GM12878 (cell line): Measurements from ENCODE around the gene METTL16. TPM values are rescaled to one million over a fixed set of nuclear protein-coding genes. Genes with fewer than 3 reads are reported as not detected.

Experiments
- ATAC-seq: fragments of 200-7000 bp; cut with Tn5 transposase; 3 replicates; pipeline ENCODE4 v1.9.1; 2020; ENCODE audit warnings: mild to moderate bottlenecking, moderate library complexity
- BruUV-seq: library from RNA; stranded (reverse); fragments of 400-500 nt; replicated peaks from 2 replicates; lab custom pipeline; 2021; lab: Mats Ljungman, UMichigan
- CTCF ChIA-PET: fragments of 300-600 bp; sonication (Branson Sonifier 250); formaldehyde crosslinking; extraction: SDS; loops from one replicate; lab custom pipeline; 2021; ENCODE audit warnings: inconsistent platforms; lab: Yijun Ruan, JAX
- POLR2A ChIA-PET: fragments of 350-600 bp; formaldehyde crosslinking; extraction: SDS; loops from one replicate; lab custom pipeline; 2021; ENCODE audit warnings: inconsistent platforms; lab: Charles Lee
- RAD21 ChIA-PET: fragments of 300-600 bp; sonication (Branson Sonifier 250); formaldehyde crosslinking; loops from one replicate; lab custom pipeline; 2023; ENCODE audit warnings: antibody characterized with exemption; ENCODE audit not compliant: unreplicated experiment; lab: Charles Lee
- SMC1A ChIA-PET: fragments of 300-600 bp; sonication (Branson Sonifier 250); formaldehyde crosslinking; loops from one replicate; lab custom pipeline; 2023; ENCODE audit not compliant: unreplicated experiment, uncharacterized antibody; lab: Charles Lee
- DNase-seq: peaks from one replicate; pipeline ENCODE4 v3.0.0-alpha.2; 2011; ENCODE audit warnings: low read depth, low spot score
- FAIRE-seq: peaks from 3 replicates; lab custom pipeline; 2011; peaks lifted over from hg19 to GRCh38; lab: Jason Lieb, UNC
- H2AFZ ChIP-seq: 2 replicates; pipeline ENCODE4 v1.6.0; 2011; ENCODE audit warnings: low read depth, low read length, control low read depth; ENCODE audit not compliant: control insufficient read depth
- H3K27ac ChIP-seq: 2 replicates; pipeline ENCODE4 v1.5.1; 2011; ENCODE audit warnings: control low read depth; ENCODE audit not compliant: control insufficient read depth, insufficient read depth
- H3K27me3 ChIP-seq, 2 experiments: replicated peaks in 1 of 2; 2 replicates each; pipeline versions ENCODE4 v1.6.0 to v1.6.1; 2011; ENCODE audit warnings: low read length in 1 of 2; ENCODE audit not compliant: control insufficient read depth in 2 of 2, insufficient read depth in 2 of 2
- H3K36me3 ChIP-seq, 2 experiments: 2 replicates each; pipeline ENCODE4 v1.5.1; 2011; ENCODE audit warnings: low read length in 1 of 2; ENCODE audit not compliant: control insufficient read depth in 2 of 2, insufficient read depth in 2 of 2
- H3K4me1 ChIP-seq: 2 replicates; pipeline ENCODE4 v1.6.1; 2011; ENCODE audit warnings: mild to moderate bottlenecking, low read length, moderate library complexity, mixed read lengths; ENCODE audit not compliant: control insufficient read depth, insufficient read depth
- H3K4me2 ChIP-seq: 2 replicates; pipeline ENCODE4 v1.6.0; 2011; ENCODE audit warnings: control low read depth; ENCODE audit not compliant: control insufficient read depth, insufficient read depth
- H3K4me3 ChIP-seq: fragments of 200-600 bp; sonication (generic); 2 replicates; pipeline ENCODE4 v1.5.1; 2016
- H3K79me2 ChIP-seq: 2 replicates; pipeline ENCODE4 v1.6.0; 2011; ENCODE audit warnings: low read length; ENCODE audit not compliant: control insufficient read depth, insufficient read depth
- H3K9ac ChIP-seq: 2 replicates; pipeline ENCODE4 v1.8.0; 2011; ENCODE audit warnings: low read length, control low read depth, mixed read lengths; ENCODE audit not compliant: control insufficient read depth, insufficient read depth
- H3K9me3 ChIP-seq: replicated peaks from 3 replicates; pipeline ENCODE4 v1.5.1; 2011; ENCODE audit warnings: mild to moderate bottlenecking, low read length; ENCODE audit not compliant: control insufficient read depth, insufficient read depth
- H4K20me1 ChIP-seq: 2 replicates; pipeline ENCODE4 v1.6.0; 2011; ENCODE audit not compliant: control insufficient read depth, insufficient read depth
- CTCF ChIP-seq, 3 experiments: IDR thresholded peaks in 2 of 3; conservative IDR thresholded peaks in 1 of 3; 2 replicates each; pipeline ENCODE4 v1.5.1; 2011; ENCODE audit warnings: low read depth in 3 of 3, low read length in 3 of 3, mild to moderate bottlenecking in 3 of 3, control low read depth in 2 of 3, moderate library complexity in 2 of 3, inconsistent platforms in 1 of 3, mixed read lengths in 1 of 3; ENCODE audit not compliant: control insufficient read depth in 2 of 3, insufficient read depth in 1 of 3; ENCODE audit errors: extremely low read depth in 1 of 3
- FOXK2 ChIP-seq: fragments of 450-650 bp; IDR thresholded peaks from 2 replicates; pipeline ENCODE4 v1.6.1; 2017; ENCODE audit warnings: mild to moderate bottlenecking, moderate library complexity
- NKRF ChIP-seq: fragments of 450-650 bp; conservative IDR thresholded peaks from 2 replicates; pipeline ENCODE4 v1.6.1; 2017; ENCODE audit warnings: mild to moderate bottlenecking, moderate library complexity
- POLR2A ChIP-seq: IDR thresholded peaks from 2 replicates; pipeline ENCODE4 v1.6.1; 2011; ENCODE audit warnings: low read depth, mild to moderate bottlenecking, low read length
- SREBF2 ChIP-seq: IDR thresholded peaks from 2 replicates; pipeline ENCODE4 v1.6.1; 2012; ENCODE audit warnings: mild to moderate bottlenecking, low read length
- SUZ12 ChIP-seq: fragments of 200-600 bp; sonication (generic); IDR thresholded peaks from one replicate; pipeline ENCODE4 v1.6.1; 2018; ENCODE audit warnings: antibody characterized with exemption, mild to moderate bottlenecking; ENCODE audit not compliant: unreplicated experiment
- USF2 ChIP-seq: IDR thresholded peaks from 2 replicates; pipeline ENCODE4 v1.6.1; 2011; ENCODE audit warnings: low read depth, low read length, improper control_type of control experiment, borderline replicate concordance
- ZBTB33 ChIP-seq: fragments of 450-650 bp; IDR thresholded peaks from 2 replicates; pipeline ENCODE4 v1.6.1; 2017; ENCODE audit warnings: mild to moderate bottlenecking
- WGBS: methylation state at CpG from one replicate; pipeline ENCODE4 v1.1.6; 2016; ENCODE audit warnings: low lambda C conversion rate; ENCODE audit not compliant: insufficient replicate concordance, insufficient coverage; ENCODE audit errors: missing lambda C conversion rate; 5-methylcytosine and 5-hydroxymethylcytosine counted together
- in situ Hi-C: fragments of 300-500 bp; cut with MboI; formaldehyde crosslinking; loops from 9 replicates; pipeline ENCODE4 v1.14.3; 2018; ENCODE audit warnings: mixed read lengths
- intact Hi-C: fragments of 100-400 bp; cut with micrococcal nuclease; formaldehyde crosslinking; loops from one replicate; pipeline ENCODE4 v1.14.2; 2022; ENCODE audit not compliant: unreplicated experiment
- polyA plus RNA-seq, 11 experiments: library from polyadenylated mRNA; depleted of rRNA in 4 of 11; unstranded in 6 of 11; stranded (reverse) in 5 of 11; fragments of >200 nt; fragmentation: Nextera tagmentation in 4 of 11; fragmentation: Illumina TruSeq in 1 of 11; extraction: Ambion mirVana in 4 of 11; extraction: Trizol in 1 of 11; gene quantifications; 1 replicate in 1 of 11; 2 replicates in 10 of 11; pipeline versions ENCODE4 v1.2.1 to v1.2.3, GENCODE V29; 2011 to 2016; ENCODE audit warnings: inconsistent platforms in 2 of 11, missing spikeins in 2 of 11, low read depth in 1 of 11
- total RNA-seq, 4 experiments: library from RNA; depleted of rRNA in 3 of 4; stranded (reverse); fragments of >200 nt in 3 of 4; fragmentation: Illumina TruSeq in 1 of 4; extraction: Trizol in 1 of 4; gene quantifications; 2 replicates each; pipeline versions ENCODE4 v1.2.1 to v1.2.3, GENCODE V29; 2013 to 2021

Gene METTL16
- total and polyA plus RNA-seq, 10 of the 15 experiments (the other 5 are each of a cell fraction or from before 2014, with no cell fraction given): 15.6 to 34.3 (median 23.7) TPM

GRCh38 chr17:2375406-2375805 lies 136.3 kb downstream of the METTL16 start:
- FAIRE-seq (no peak), ATAC-seq (no peak), DNase-seq (no peak)
- H3K4me1 ChIP-seq: no peaks in the 10 kb centered on the region
- H3K9ac ChIP-seq: no peak overlapping the region
- H3K27me3 ChIP-seq: no peaks in the 10 kb centered on the region
- RAD21 ChIA-PET: no interaction called here
- H4K20me1 ChIP-seq: no peaks in the 10 kb centered on the region
- H3K4me3 ChIP-seq: no peak overlapping the region
- POLR2A ChIA-PET: no interaction called here
- H3K4me2 ChIP-seq: no peak overlapping the region
- H3K36me3 ChIP-seq: no peaks in the 10 kb centered on the region; a peak in 3 of 4 replicates
- no peaks in the 10 kb centered on the region for H3K9me3 ChIP-seq
- no peak for TF ChIP-seq SREBF2
- SMC1A ChIA-PET: no interaction called here
- no peaks in the 10 kb centered on the region for H3K79me2 ChIP-seq
- no peak overlapping the region for H2AFZ ChIP-seq
- CTCF ChIA-PET: no interaction called here
- H3K27ac ChIP-seq: no peak overlapping the region
- WGBS: over 99% methylated on average over 19 of the region's 19 CpGs
- no TSS peak for BruUV-seq
- intact Hi-C loops (no loop called here), in situ Hi-C loops (loop anchor here (5.0 kb wide), 1 partner anchor 37 kb away; no protein-coding TSS in a partner anchor)

- no peak for DNase-seq
- Histone ChIP-seq H3K9ac (no peak overlapping the region), H3K9me3 (no peaks in the 10 kb centered on the region), H3K36me3 (no peaks in the 10 kb centered on the region; a peak in 3 of 4 replicates), H4K20me1 (no peaks in the 10 kb centered on the region), H3K79me2 (no peaks in the 10 kb centered on the region), H3K27ac (no peak overlapping the region), H2AFZ (no peak overlapping the region), H3K4me2 (no peak overlapping the region), H3K4me3 (no peak overlapping the region), H3K27me3 (no peaks in the 10 kb centered on the region), H3K4me1 (no peaks in the 10 kb centered on the region)
- SMC1A ChIA-PET: interaction anchor here (1.8 kb wide), 1 partner anchor 41 kb away, joined by 7 read pairs; no protein-coding TSS in a partner anchor
- no peak for ATAC-seq
- in situ Hi-C loops: loop anchor here (5.0 kb wide), 1 partner anchor 38 kb away; no protein-coding TSS in a partner anchor
- RAD21 ChIA-PET: interaction anchor here (0.7 to 1.9 kb wide), 2 partner anchors 8 to 42 kb away, joined by 3 to 5 read pairs; no protein-coding TSS in a partner anchor
- intact Hi-C loops: no loop called here
- CTCF ChIA-PET: interaction anchor here (1.0 kb wide), 1 partner anchor 42 kb away, joined by 3 read pairs; no protein-coding TSS in a partner anchor
- 45% methylated on average over 11 of the region's 11 CpGs for WGBS
- no TSS peak for BruUV-seq
- no peak for FAIRE-seq
- POLR2A ChIA-PET: no interaction called here
- no peak for TF ChIP-seq CTCF (IDR thresholded peaks at IDR 0.05 in 2 of 3, conservative IDR thresholded peaks at IDR 0.05 in 1 of 3; ENCODE audit: control insufficient read depth in 2 of 3, extremely low read depth in 1 of 3, insufficient read depth in 1 of 3, low read depth in 3 of 3, low read length in 3 of 3)
- no peak for TF ChIP-seq FOXK2
- no peak for TF ChIP-seq NKRF
- no peak for TF ChIP-seq POLR2A
- no peak for TF ChIP-seq USF2
- TF ChIP-seq SUZ12: no peak
- no peak for TF ChIP-seq ZBTB33
Measured at GRCh38 chr17:2374549-2375285, 137.0 kb downstream of the METTL16 start.
